T-helper 22 cell (primary cell): Measurements from ENCODE around the gene PROM2.

Experiments used
- DNase-seq: peaks from one replicate; pipeline ENCODE4 v3.0.0-alpha.2; 2020; ENCODE audit warnings: low read depth

PROM2 gene

GRCh38 chr2:95285542-95285932 is 11.3 kb downstream of the PROM2 start:
- DNase-seq, result no peak

- no peak for DNase-seq
These were observed 13.1 kb downstream of the PROM2 start for GRCh38 chr2:95287336-95287735.

GRCh38 chr2:95287806-95288205 is 13.6 kb downstream of the PROM2 start:
- DNase-seq, result no peak

- DNase-seq, result no peak
These were observed 15.0 kb downstream of the PROM2 start for GRCh38 chr2:95289253-95289652.

GRCh38 chr2:95291222-95291621 is 17.0 kb downstream of the PROM2 start:
- no peak for DNase-seq

GRCh38 chr2:95292623-95293260 is 18.5 kb downstream of the PROM2 start:
- DNase-seq, result no peak

- DNase-seq, result no peak
These were observed 20.5 kb downstream of the PROM2 start for GRCh38 chr2:95294579-95295250.

GRCh38 chr2:95295376-95295775 is 21.1 kb downstream of the PROM2 start:
- DNase-seq, result no peak

GRCh38 chr2:95296011-95296410 is 21.8 kb downstream of the PROM2 start:
- DNase-seq, result no peak

- DNase-seq, result no peak
These were observed 22.7 kb downstream of the PROM2 start, which contains the start of gene KCNIP3 for GRCh38 chr2:95296880-95297487. Gene KCNIP3, plus strand, starts transcription at chr2:95297347. Its CDS starts 92 bp downstream, at chr2:95297439.

GRCh38 chr2:95297639-95298395 is 23.6 kb downstream of the PROM2 start:
- DNase-seq, result no peak

GRCh38 chr2:95298486-95299111 is 24.4 kb downstream of the PROM2 start:
- no peak for DNase-seq

- no peak for DNase-seq
These were observed 25.7 kb downstream of the PROM2 start for GRCh38 chr2:95299961-95300360.

GRCh38 chr2:95300450-95300849 is 26.2 kb downstream of the PROM2 start:
- no peak for DNase-seq

GRCh38 chr2:95301186-95301585 is 26.9 kb downstream of the PROM2 start:
- DNase-seq, result no peak

GRCh38 chr2:95301876-95302641 is 27.8 kb downstream of the PROM2 start:
- DNase-seq, result no peak

- no peak for DNase-seq
These were observed 29.1 kb downstream of the PROM2 start for GRCh38 chr2:95303191-95303919.

- no peak for DNase-seq
These were observed 31.3 kb downstream of the PROM2 start for GRCh38 chr2:95305380-95306061.

GRCh38 chr2:95306336-95306895 is 32.2 kb downstream of the PROM2 start:
- DNase-seq, result no peak

GRCh38 chr2:95307036-95307435 is 32.8 kb downstream of the PROM2 start:
- no peak for DNase-seq
